Measurements from ENCODE around the gene EFL1. TPM values are rescaled to one million over a fixed set of nuclear protein-coding genes. Genes with fewer than 3 reads are reported as not detected.

Gene EFL1
- total RNA-seq, 4 donors from 2014 or later, result 2.8 to 28.3 (median 16.0) TPM

GRCh38 chr15:82177291-82178010 lies 85.1 kb downstream of the EFL1 start:
- Histone ChIP-seq H3K27me3 (no peaks in the 10 kb centered on the region), H3K4me3 (no peak overlapping the region), H3K36me3 (no peaks in the 10 kb centered on the region), H3K27ac (peak overlapping the region; percentile 24 to 59), H3K9me3 (no peaks in the 10 kb centered on the region), H3K4me1 (no peaks in the 10 kb centered on the region)
- intact Hi-C loops (cut with DNase I; ENCODE audit: low total_unique reads), result no loop called here
- no peak for DNase-seq
- TF ChIP-seq POLR2A (IDR thresholded peaks at IDR 0.05) (no peak), CTCF (IDR thresholded peaks at IDR 0.05) (no peak)

- no peak for DNase-seq
- Histone ChIP-seq H3K27me3 (no peaks in the 10 kb centered on the region), H3K4me1 (no peaks in the 10 kb centered on the region), H3K27ac (peak overlapping the region in 1 of 2 donors; percentile 11), H3K4me3 (no peak overlapping the region), H3K36me3 (no peaks in the 10 kb centered on the region), H3K9me3 (no peaks in the 10 kb centered on the region)
- intact Hi-C loops (cut with DNase I; ENCODE audit: low total_unique reads), result no loop called here
- TF ChIP-seq POLR2A (IDR thresholded peaks at IDR 0.05), result no peak
- no peak for TF ChIP-seq CTCF (IDR thresholded peaks at IDR 0.05)
Observed at GRCh38 chr15:82176542-82176941, 86.0 kb downstream of the EFL1 start.

GRCh38 chr15:82174471-82175235 lies 87.9 kb downstream of the EFL1 start:
- no peak for DNase-seq
- intact Hi-C loops (cut with DNase I; ENCODE audit: low total_unique reads), result no loop called here

GRCh38 chr15:82173108-82173507 lies 89.4 kb downstream of the EFL1 start:
- DNase-seq, result no peak

More at GRCh38 chr15:82174471-82175235, 87.9 kb downstream of the EFL1 start:
- Histone ChIP-seq H3K4me1 (no peaks in the 10 kb centered on the region), H3K27ac (no peak overlapping the region), H3K4me3 (no peak overlapping the region), H3K36me3 (no peaks in the 10 kb centered on the region), H3K27me3 (no peaks in the 10 kb centered on the region), H3K9me3 (no peaks in the 10 kb centered on the region)
- TF ChIP-seq POLR2A (IDR thresholded peaks at IDR 0.05), result no peak
- no peak for TF ChIP-seq CTCF (IDR thresholded peaks at IDR 0.05)

More at GRCh38 chr15:82173108-82173507, 89.4 kb downstream of the EFL1 start:
- H3K9me3 ChIP-seq, result no peaks in the 10 kb centered on the region
- no peak overlapping the region for H3K27ac ChIP-seq
- H3K27me3 ChIP-seq, result no peaks in the 10 kb centered on the region
- H3K4me1 ChIP-seq, result no peaks in the 10 kb centered on the region
- H3K36me3 ChIP-seq, result no peaks in the 10 kb centered on the region
- intact Hi-C loops (cut with DNase I; ENCODE audit: low total_unique reads), result no loop called here
- no peak for TF ChIP-seq CTCF (IDR thresholded peaks at IDR 0.05)
- H3K4me3 ChIP-seq, result no peak overlapping the region

Measured in uterus (tissue), 4 donors.